LHCN-M2 (cell line): ENCODE results near the gene ZNF507. TPM values are rescaled to one million over a fixed set of nuclear protein-coding genes. Genes with fewer than 3 reads are reported as not detected.

ENCODE experiments used
- DNase-seq: peaks from one replicate; pipeline ENCODE4 v3.0.0-alpha.2; 2012; ENCODE audit warnings: low read depth
- total RNA-seq: library from RNA; depleted of rRNA; stranded (reverse); fragments of >200 nt; gene quantifications from 2 replicates; pipeline ENCODE4 v1.2.3, GENCODE V29; 2014

Gene ZNF507
- total RNA-seq, 1 experiment from 2014 or later = 8.7 TPM

GRCh38 chr19:32367948-32368536 lies 22.6 kb downstream of the ZNF507 start:
- DNase-seq = no peak

GRCh38 chr19:32368787-32369186 lies 23.4 kb downstream of the ZNF507 start:
- no peak for DNase-seq

GRCh38 chr19:32372726-32373517 lies 27.5 kb downstream of the ZNF507 start:
- DNase-seq = peak; percentile 61

- DNase-seq = peak; percentile 98
Observed at GRCh38 chr19:32373585-32374295, 28.3 kb downstream of the ZNF507 start.

- peak; percentile 2 for DNase-seq
Observed at GRCh38 chr19:32374362-32374761, 29.0 kb downstream of the ZNF507 start.

- DNase-seq = peak; percentile 7
Observed at GRCh38 chr19:32377088-32377487, 31.7 kb downstream of the ZNF507 start.

GRCh38 chr19:32380269-32380668 lies 34.9 kb downstream of the ZNF507 start:
- DNase-seq = no peak

GRCh38 chr19:32387701-32388392 lies 42.4 kb downstream of the ZNF507 start:
- peak; percentile 17 for DNase-seq

GRCh38 chr19:32388393-32388855 lies 43.0 kb downstream of the ZNF507 start:
- no peak for DNase-seq

- DNase-seq = no peak
Observed at GRCh38 chr19:32392901-32393300, 47.5 kb downstream of the ZNF507 start.

GRCh38 chr19:32396046-32396652 lies 50.7 kb downstream of the ZNF507 start:
- DNase-seq = no peak

- DNase-seq = peak; percentile 81
Observed at GRCh38 chr19:32397671-32398101, 52.3 kb downstream of the ZNF507 start.

GRCh38 chr19:32401992-32402391 lies 56.6 kb downstream of the ZNF507 start:
- DNase-seq = no peak

- DNase-seq = no peak
Observed at GRCh38 chr19:32403291-32403995, 58.0 kb downstream of the ZNF507 start.

GRCh38 chr19:32404213-32404932 lies 59.0 kb downstream of the ZNF507 start:
- no peak for DNase-seq

- DNase-seq = peak; percentile 27
Observed at GRCh38 chr19:32404933-32405430, 59.6 kb downstream of the ZNF507 start.

GRCh38 chr19:32405431-32406160 lies 60.2 kb downstream of the ZNF507 start, which contains the start of gene DPY19L3:
Gene DPY19L3, plus strand, starts transcription at chr19:32405770. Its CDS starts 2,484 bp downstream, at chr19:32408254.
- DNase-seq = peak; percentile 89

GRCh38 chr19:32406161-32407003 lies 61.0 kb downstream of the ZNF507 start:
- no peak for DNase-seq
